ENCODE data around the gene RPS4Y2.

RPS4Y2 gene

GRCh38 chrY:20763869-20764268 is 8.0 kb downstream of the RPS4Y2 start:
- Histone ChIP-seq H3K9me3 (ENCODE audit: insufficient read depth, low read depth, low read length) (peaks cover 2% of the 10 kb centered on the region), H4K8ac (ENCODE audit: low read depth, low read length) (no peak overlapping the region)

GRCh38 chrY:20765117-20765516 is 9.2 kb downstream of the RPS4Y2 start:
- no peaks in the 10 kb centered on the region for H3K36me3 ChIP-seq (ENCODE audit: control insufficient read depth in 1 of 2, insufficient read depth in 2 of 2, low read length in 2 of 2)
- no peak overlapping the region for H4K8ac ChIP-seq (ENCODE audit: low read depth, low read length)
- no peak overlapping the region for H3K14ac ChIP-seq (ENCODE audit: low read length)
- no peaks in the 10 kb centered on the region for H3K4me1 ChIP-seq (ENCODE audit: control insufficient read depth in 1 of 2, insufficient read depth in 2 of 2, low read length in 2 of 2)
- H3K4me3 ChIP-seq (ENCODE audit: low read depth, low read length) = no peak overlapping the region
- no peak overlapping the region for H2AK5ac ChIP-seq (ENCODE audit: low read length)
- H3K27ac ChIP-seq (ENCODE audit: low read depth, low read length) = no peak overlapping the region
- H3K4me2 ChIP-seq (ENCODE audit: low read length) = no peak overlapping the region
- no peak for DNase-seq
- no peak overlapping the region for H2BK12ac ChIP-seq (ENCODE audit: low read length)
- H3K27me3 ChIP-seq (ENCODE audit: insufficient read depth, low read length) = no peaks in the 10 kb centered on the region
- no peak overlapping the region for H2AFZ ChIP-seq (ENCODE audit: insufficient read depth, low read length, poor library complexity)
- no peak overlapping the region for H3K23ac ChIP-seq (ENCODE audit: low read length)
- H4K12ac ChIP-seq (ENCODE audit: low read depth, low read length) = no peak overlapping the region
- no CpG with 5 or more reads among the region's 2 CpGs for WGBS (ENCODE audit: extremely low coverage, insufficient coverage, insufficient read length)
- H3K4ac ChIP-seq (ENCODE audit: low read depth, low read length) = no peak overlapping the region
- H3K79me1 ChIP-seq (ENCODE audit: low read length) = no peaks in the 10 kb centered on the region
- H3K79me2 ChIP-seq (ENCODE audit: control insufficient read depth, insufficient read depth, low read length, poor library complexity) = no peaks in the 10 kb centered on the region
- H3K18ac ChIP-seq (ENCODE audit: low read length) = no peak overlapping the region
- H2BK120ac ChIP-seq (ENCODE audit: insufficient read depth, low read length, poor library complexity) = no peak overlapping the region
- H4K91ac ChIP-seq (ENCODE audit: low read depth, low read length) = no peak overlapping the region
- no peak overlapping the region for H3K9ac ChIP-seq (ENCODE audit: low read length)
- H3K9me3 ChIP-seq (ENCODE audit: insufficient read depth, low read depth, low read length) = peaks cover 2% of the 10 kb centered on the region
- no peak overlapping the region for H2BK5ac ChIP-seq (ENCODE audit: low read depth, low read length, poor library complexity)

More at GRCh38 chrY:20763869-20764268, 8.0 kb downstream of the RPS4Y2 start:
- no peak overlapping the region for H3K14ac ChIP-seq (ENCODE audit: low read length)
- H3K23ac ChIP-seq (ENCODE audit: low read length) = no peak overlapping the region
- no peak overlapping the region for H3K9ac ChIP-seq (ENCODE audit: low read length)
- no peak overlapping the region for H2BK120ac ChIP-seq (ENCODE audit: insufficient read depth, low read length, poor library complexity)
- WGBS (ENCODE audit: extremely low coverage, insufficient coverage, insufficient read length) = no CpG with 5 or more reads among the region's 2 CpGs
- no peaks in the 10 kb centered on the region for H3K79me2 ChIP-seq (ENCODE audit: control insufficient read depth, insufficient read depth, low read length, poor library complexity)
- no peaks in the 10 kb centered on the region for H3K36me3 ChIP-seq (ENCODE audit: control insufficient read depth in 1 of 2, insufficient read depth in 2 of 2, low read length in 2 of 2)
- H2AK5ac ChIP-seq (ENCODE audit: low read length) = no peak overlapping the region
- H2BK5ac ChIP-seq (ENCODE audit: low read depth, low read length, poor library complexity) = no peak overlapping the region
- H2AFZ ChIP-seq (ENCODE audit: insufficient read depth, low read length, poor library complexity) = no peak overlapping the region
- no peak overlapping the region for H3K18ac ChIP-seq (ENCODE audit: low read length)
- no peak overlapping the region for H3K4me3 ChIP-seq (ENCODE audit: low read depth, low read length)
- no peak overlapping the region for H4K12ac ChIP-seq (ENCODE audit: low read depth, low read length)
- no peak overlapping the region for H3K4me2 ChIP-seq (ENCODE audit: low read length)
- no peaks in the 10 kb centered on the region for H3K79me1 ChIP-seq (ENCODE audit: low read length)
- no peak for DNase-seq
- no peak overlapping the region for H2BK12ac ChIP-seq (ENCODE audit: low read length)
- H4K91ac ChIP-seq (ENCODE audit: low read depth, low read length) = no peak overlapping the region
- no peak overlapping the region for H3K27ac ChIP-seq (ENCODE audit: low read depth, low read length)
- no peak overlapping the region for H3K4ac ChIP-seq (ENCODE audit: low read depth, low read length)
- H3K4me1 ChIP-seq (ENCODE audit: control insufficient read depth in 1 of 2, insufficient read depth in 2 of 2, low read length in 2 of 2) = no peaks in the 10 kb centered on the region
- no peaks in the 10 kb centered on the region for H3K27me3 ChIP-seq (ENCODE audit: insufficient read depth, low read length)

GRCh38 chrY:20770755-20771154 is 14.8 kb downstream of the RPS4Y2 start:
- no peaks in the 10 kb centered on the region for H3K79me1 ChIP-seq (ENCODE audit: low read length)
- H3K9ac ChIP-seq (ENCODE audit: low read length) = no peak overlapping the region
- no peak overlapping the region for H3K4me2 ChIP-seq (ENCODE audit: low read length)
- no peak overlapping the region for H3K27ac ChIP-seq (ENCODE audit: low read depth, low read length)
- H3K36me3 ChIP-seq (ENCODE audit: control insufficient read depth in 1 of 2, insufficient read depth in 2 of 2, low read length in 2 of 2) = no peaks in the 10 kb centered on the region
- no peak overlapping the region for H2BK120ac ChIP-seq (ENCODE audit: insufficient read depth, low read length, poor library complexity)
- no CpG with 5 or more reads among the region's 3 CpGs for WGBS (ENCODE audit: extremely low coverage, insufficient coverage, insufficient read length)
- H3K18ac ChIP-seq (ENCODE audit: low read length) = no peak overlapping the region
- H2BK12ac ChIP-seq (ENCODE audit: low read length) = no peak overlapping the region
- H3K4me3 ChIP-seq (ENCODE audit: low read depth, low read length) = no peak overlapping the region
- no peak overlapping the region for H4K91ac ChIP-seq (ENCODE audit: low read depth, low read length)
- no peak overlapping the region for H3K14ac ChIP-seq (ENCODE audit: low read length)
- H3K4ac ChIP-seq (ENCODE audit: low read depth, low read length) = no peak overlapping the region
- H3K27me3 ChIP-seq (ENCODE audit: insufficient read depth, low read length) = no peaks in the 10 kb centered on the region
- H2AFZ ChIP-seq (ENCODE audit: insufficient read depth, low read length, poor library complexity) = no peak overlapping the region
- no peak overlapping the region for H2AK5ac ChIP-seq (ENCODE audit: low read length)
- H3K9me3 ChIP-seq (ENCODE audit: insufficient read depth, low read depth, low read length) = no peaks in the 10 kb centered on the region
- H4K12ac ChIP-seq (ENCODE audit: low read depth, low read length) = no peak overlapping the region
- no peak for DNase-seq
- no peak overlapping the region for H4K8ac ChIP-seq (ENCODE audit: low read depth, low read length)
- no peak overlapping the region for H3K23ac ChIP-seq (ENCODE audit: low read length)
- H3K79me2 ChIP-seq (ENCODE audit: control insufficient read depth, insufficient read depth, low read length, poor library complexity) = no peaks in the 10 kb centered on the region
- H3K4me1 ChIP-seq (ENCODE audit: control insufficient read depth in 1 of 2, insufficient read depth in 2 of 2, low read length in 2 of 2) = no peaks in the 10 kb centered on the region
- H2BK5ac ChIP-seq (ENCODE audit: low read depth, low read length, poor library complexity) = no peak overlapping the region

- H2BK12ac ChIP-seq (ENCODE audit: low read length) = no peak overlapping the region
- no peak overlapping the region for H3K4me3 ChIP-seq (ENCODE audit: low read depth, low read length)
- no peak overlapping the region for H2BK120ac ChIP-seq (ENCODE audit: insufficient read depth, low read length, poor library complexity)
- no peak overlapping the region for H3K27ac ChIP-seq (ENCODE audit: low read depth, low read length)
- H3K36me3 ChIP-seq (ENCODE audit: control insufficient read depth in 1 of 2, insufficient read depth in 2 of 2, low read length in 2 of 2) = no peaks in the 10 kb centered on the region
- H3K9ac ChIP-seq (ENCODE audit: low read length) = no peak overlapping the region
- no peaks in the 10 kb centered on the region for H3K79me2 ChIP-seq (ENCODE audit: control insufficient read depth, insufficient read depth, low read length, poor library complexity)
- no CpG with 5 or more reads among the region's 4 CpGs for WGBS (ENCODE audit: extremely low coverage, insufficient coverage, insufficient read length)
- no peak overlapping the region for H2AK5ac ChIP-seq (ENCODE audit: low read length)
- no peak overlapping the region for H4K8ac ChIP-seq (ENCODE audit: low read depth, low read length)
- H4K91ac ChIP-seq (ENCODE audit: low read depth, low read length) = no peak overlapping the region
- no peak overlapping the region for H3K4me2 ChIP-seq (ENCODE audit: low read length)
- H3K14ac ChIP-seq (ENCODE audit: low read length) = no peak overlapping the region
- no peak overlapping the region for H3K18ac ChIP-seq (ENCODE audit: low read length)
- no peak overlapping the region for H3K4ac ChIP-seq (ENCODE audit: low read depth, low read length)
- H3K23ac ChIP-seq (ENCODE audit: low read length) = no peak overlapping the region
- no peak overlapping the region for H4K12ac ChIP-seq (ENCODE audit: low read depth, low read length)
- no peak overlapping the region for H2AFZ ChIP-seq (ENCODE audit: insufficient read depth, low read length, poor library complexity)
- no peak for DNase-seq
- H3K4me1 ChIP-seq (ENCODE audit: control insufficient read depth in 1 of 2, insufficient read depth in 2 of 2, low read length in 2 of 2) = no peaks in the 10 kb centered on the region
- H3K79me1 ChIP-seq (ENCODE audit: low read length) = no peaks in the 10 kb centered on the region
- no peaks in the 10 kb centered on the region for H3K9me3 ChIP-seq (ENCODE audit: insufficient read depth, low read depth, low read length)
- H2BK5ac ChIP-seq (ENCODE audit: low read depth, low read length, poor library complexity) = no peak overlapping the region
- no peaks in the 10 kb centered on the region for H3K27me3 ChIP-seq (ENCODE audit: insufficient read depth, low read length)
Measured at GRCh38 chrY:20776104-20776503, 20.2 kb downstream of the RPS4Y2 start.

All from trophoblast cell (in vitro differentiated cells and primary cell).